H1 (cell line): ENCODE measurements around the gene CUTA. TPM values are rescaled to one million over a fixed set of nuclear protein-coding genes. Genes with fewer than 3 reads are reported as not detected.
A peak's percentile ranks its signal among the peaks of the same experiment; 100 is the strongest.

ENCODE experiments used
- CTCF ChIA-PET: fragments of 300-600 bp; sonication (Branson Sonifier 250); formaldehyde crosslinking; loops from one replicate; lab custom pipeline; 2021; ENCODE audit not compliant: partially characterized antibody; lab: Charles Lee
- POLR2A ChIA-PET: fragments of 300-600 bp; sonication (Branson Sonifier 250); formaldehyde crosslinking; loops from one replicate; lab custom pipeline; 2021; ENCODE audit warnings: inconsistent platforms; ENCODE audit not compliant: partially characterized antibody; lab: Charles Lee
- DNase-seq, 2 experiments: peaks; one replicate each; pipeline versions ENCODE4 v3.0.0 to v3.0.0-alpha.2; 2010 to 2022; ENCODE audit warnings: low spot score in 2 of 2, low read depth in 1 of 2, mixed read lengths in 1 of 2
- FAIRE-seq: peaks from 2 replicates; lab custom pipeline; 2011; peaks lifted over from hg19 to GRCh38; lab: Jason Lieb, UNC
- H2AFZ ChIP-seq: 2 replicates; pipeline ENCODE4 v1.8.1; 2012; ENCODE audit warnings: low read length, inconsistent platforms
- H2AK5ac ChIP-seq: 2 replicates; pipeline ENCODE4 v1.6.1; 2013; ENCODE audit warnings: low read depth, low read length
- H2BK120ac ChIP-seq: replicated peaks from 2 replicates; pipeline ENCODE3; 2013; ENCODE audit warnings: low read depth, low read length, inconsistent platforms
- H2BK12ac ChIP-seq: 2 replicates; pipeline ENCODE4 v1.6.1; 2013; ENCODE audit warnings: low read depth, low read length
- H2BK15ac ChIP-seq: 2 replicates; pipeline ENCODE4 v1.6.1; 2013; ENCODE audit warnings: low read length
- H2BK20ac ChIP-seq: 2 replicates; pipeline ENCODE4 v1.6.1; 2013; ENCODE audit warnings: low read length
- H2BK5ac ChIP-seq: 2 replicates; pipeline ENCODE4 v1.6.1; 2013; ENCODE audit warnings: low read depth, low read length
- H3K14ac ChIP-seq: 2 replicates; pipeline ENCODE4 v1.6.1; 2013; ENCODE audit warnings: inconsistent platforms; ENCODE audit not compliant: insufficient read length
- H3K18ac ChIP-seq: 2 replicates; pipeline ENCODE4 v1.6.1; 2013; ENCODE audit warnings: low read length; ENCODE audit errors: extremely low read depth
- H3K23ac ChIP-seq: 2 replicates; pipeline ENCODE4 v1.6.1; 2013; ENCODE audit warnings: inconsistent platforms; ENCODE audit not compliant: insufficient read length
- H3K23me2 ChIP-seq: 2 replicates; pipeline ENCODE4 v1.6.1; 2013; ENCODE audit warnings: low read depth, low read length
- H3K27ac ChIP-seq: 2 replicates; pipeline ENCODE4 v1.6.1; 2011; ENCODE audit warnings: low read depth, low read length, inconsistent platforms
- H3K27me3 ChIP-seq, 4 experiments: replicated peaks in 1 of 4; 1 replicate in 1 of 4; 2 replicates in 3 of 4; pipeline versions ENCODE4 v1.6.1 to v1.8.1; 2011 to 2013; ENCODE audit warnings: low read length in 3 of 4, mild to moderate bottlenecking in 3 of 4, inconsistent platforms in 2 of 4, mixed read lengths in 2 of 4, moderate library complexity in 1 of 4; ENCODE audit not compliant: control insufficient read depth in 3 of 4, insufficient read depth in 3 of 4; ENCODE audit errors: extremely low read depth in 1 of 4
- H3K36me3 ChIP-seq, 4 experiments: 2 replicates each; pipeline versions ENCODE4 v1.6.1 to v1.8.1; 2011 to 2013; ENCODE audit warnings: mild to moderate bottlenecking in 4 of 4, low read length in 3 of 4, moderate library complexity in 2 of 4, control low read depth in 1 of 4, inconsistent platforms in 1 of 4; ENCODE audit not compliant: insufficient read depth in 4 of 4, control insufficient read depth in 2 of 4
- H3K4ac ChIP-seq: replicated peaks from 2 replicates; pipeline ENCODE3; 2013; ENCODE audit warnings: low read length, low read depth, mixed read lengths, inconsistent platforms; ENCODE audit not compliant: insufficient read length
- H3K4me1 ChIP-seq, 4 experiments: replicated peaks in 1 of 4; 1 replicate in 1 of 4; 2 replicates in 3 of 4; pipeline versions ENCODE4 v1.6.1 to v1.8.1; 2011 to 2013; ENCODE audit warnings: low read length in 3 of 4, inconsistent platforms in 2 of 4, mixed read lengths in 1 of 4; ENCODE audit not compliant: insufficient read depth in 4 of 4, control insufficient read depth in 3 of 4
- H3K4me2 ChIP-seq, 2 experiments: 2 replicates each; pipeline versions ENCODE4 v1.6.1 to v1.8.1; 2011 to 2013; ENCODE audit warnings: low read depth in 2 of 2, low read length in 2 of 2, control low read depth in 1 of 2, inconsistent platforms in 1 of 2, mild to moderate bottlenecking in 1 of 2; ENCODE audit not compliant: insufficient read depth in 1 of 2
- H3K4me3 ChIP-seq, 4 experiments: fragments of 200-600, 300-600 bp in 1 of 4; sonication (generic), shearing (Covaris generic), sonication (Bioruptor Twin) in 1 of 4; 2 replicates each; pipeline versions ENCODE4 v1.5.1 to v1.8.1; 2011 to 2016; ENCODE audit warnings: low read length in 4 of 4, low read depth in 3 of 4, control low read depth in 2 of 4, inconsistent platforms in 2 of 4, mild to moderate bottlenecking in 2 of 4, mixed read lengths in 1 of 4, moderate library complexity in 1 of 4; ENCODE audit not compliant: insufficient read depth in 2 of 4; ENCODE audit errors: extremely low read depth in 1 of 4
- H3K56ac ChIP-seq: replicated peaks from 2 replicates; pipeline ENCODE3; 2013; ENCODE audit warnings: low read depth, mild to moderate bottlenecking, mixed read lengths, low read length, inconsistent platforms; ENCODE audit not compliant: insufficient read length
- H3K79me1 ChIP-seq: 2 replicates; pipeline ENCODE4 v1.6.1; 2013; ENCODE audit warnings: low read depth, low read length, control low read depth
- H3K79me2 ChIP-seq, 2 experiments: 2 replicates each; pipeline versions ENCODE4 v1.6.1 to v1.8.1; 2012 to 2013; ENCODE audit warnings: low read length in 2 of 2, mild to moderate bottlenecking in 2 of 2, inconsistent platforms in 1 of 2; ENCODE audit not compliant: insufficient read depth in 2 of 2, control insufficient read depth in 1 of 2
- H3K9ac ChIP-seq, 4 experiments: replicated peaks in 1 of 4; 1 replicate in 1 of 4; 2 replicates in 3 of 4; pipeline versions ENCODE4 v1.6.1 to v1.8.1; 2011 to 2013; ENCODE audit warnings: low read depth in 3 of 4, low read length in 3 of 4, control low read depth in 2 of 4, mild to moderate bottlenecking in 2 of 4, moderate library complexity in 2 of 4, inconsistent platforms in 1 of 4; ENCODE audit errors: extremely low read depth in 1 of 4
- H3K9me3 ChIP-seq, 2 experiments: 2 replicates each; pipeline versions ENCODE4 v1.6.1 to v1.8.1; 2012 to 2013; ENCODE audit warnings: mild to moderate bottlenecking in 2 of 2, moderate library complexity in 2 of 2, control low read depth in 1 of 2, inconsistent platforms in 1 of 2, low read depth in 1 of 2, low read length in 1 of 2, mixed read lengths in 1 of 2; ENCODE audit not compliant: insufficient read depth in 2 of 2
- H4K20me1 ChIP-seq, 2 experiments: replicated peaks in 1 of 2; 2 replicates each; pipeline versions ENCODE3 to v1.8.1; 2011 to 2013; ENCODE audit warnings: inconsistent platforms in 2 of 2, low read length in 2 of 2, mild to moderate bottlenecking in 1 of 2; ENCODE audit not compliant: insufficient read depth in 2 of 2, control insufficient read depth in 1 of 2
- H4K5ac ChIP-seq: 2 replicates; pipeline ENCODE4 v1.6.1; 2013; ENCODE audit warnings: low read length, low read depth, mixed read lengths, inconsistent platforms; ENCODE audit not compliant: insufficient read length
- H4K8ac ChIP-seq: 2 replicates; pipeline ENCODE4 v1.8.0; 2013; ENCODE audit warnings: mild to moderate bottlenecking, moderate library complexity, low read length, inconsistent platforms; ENCODE audit not compliant: insufficient read depth; ENCODE audit errors: extremely low read depth
- H4K91ac ChIP-seq: replicated peaks from 2 replicates; pipeline ENCODE3; 2013; ENCODE audit warnings: low read length, mixed read lengths, inconsistent platforms; ENCODE audit not compliant: insufficient read length
- KDM1A ChIP-seq: fragments of 200-600, 300-600 bp; sonication (generic); IDR thresholded peaks from 2 replicates; pipeline ENCODE4 v1.7.1; 2016; ENCODE audit warnings: mild to moderate bottlenecking, low read length, borderline replicate concordance
- POLR2A ChIP-seq, 2 experiments: IDR thresholded peaks; 1 replicate in 1 of 2; 2 replicates in 1 of 2; pipeline ENCODE4 v1.6.1; 2011; ENCODE audit warnings: low read depth in 2 of 2, low read length in 2 of 2, mild to moderate bottlenecking in 2 of 2; ENCODE audit errors: control extremely low read depth in 1 of 2
- POLR2AphosphoS5 ChIP-seq: IDR thresholded peaks from 2 replicates; pipeline ENCODE4 v1.6.1; 2011; ENCODE audit warnings: low read depth, low read length
- SP1 ChIP-seq: IDR thresholded peaks from 2 replicates; pipeline ENCODE4 v1.6.1; 2011; ENCODE audit warnings: low read depth, low read length
- SP4 ChIP-seq: IDR thresholded peaks from 2 replicates; pipeline ENCODE4 v1.6.1; 2012; ENCODE audit warnings: low read length, inconsistent platforms
- TAF1 ChIP-seq: IDR thresholded peaks from 2 replicates; pipeline ENCODE4 v1.6.1; 2011; ENCODE audit warnings: mild to moderate bottlenecking, low read depth, low read length
- TBP ChIP-seq: IDR thresholded peaks from 2 replicates; pipeline ENCODE4 v1.6.1; 2011; ENCODE audit warnings: low read depth, low read length, improper control_type of control experiment
- WGBS, 2 experiments: shearing (Covaris generic) in 1 of 2; methylation state at CpG; one replicate each; pipeline versions ENCODE4 v1.1.6 to v1.1.7; 2013 to 2015; ENCODE audit warnings: low lambda C conversion rate in 2 of 2, mixed read lengths in 2 of 2, inconsistent platforms in 1 of 2, low coverage in 1 of 2, missing lambda C conversion rate in 1 of 2; ENCODE audit not compliant: insufficient replicate concordance in 2 of 2, insufficient coverage in 1 of 2, insufficient read length in 1 of 2; ENCODE audit errors: extremely low coverage in 1 of 2, missing lambda C conversion rate in 1 of 2; 5-methylcytosine and 5-hydroxymethylcytosine counted together
- polyA plus RNA-seq, 7 experiments: library from polyadenylated mRNA; depleted of rRNA in 3 of 7; stranded (reverse) in 5 of 7; unstranded in 2 of 7; fragments of >200 nt in 5 of 7; fragments of 200-250 nt in 2 of 7; gene quantifications; 1 replicate in 5 of 7; 2 replicates in 1 of 7; 4 replicates in 1 of 7; pipeline versions ENCODE4 v1.2.1 to v1.2.3, GENCODE V29; 2011 to 2013; ENCODE audit warnings: missing spikeins in 2 of 7, mixed read lengths in 2 of 7
- total RNA-seq: library from RNA; stranded (reverse); fragmentation: NEBNext Ultra II Directional; extraction: Animal tissue kit (Norgen Biotek cat#: 25700); gene quantifications from 2 replicates; pipeline ENCODE4 v1.2.1, GENCODE V29; 2021

CUTA gene
- total and polyA plus RNA-seq, 2 of the 8 experiments (the other 6 are each of a cell fraction or from before 2014, with no cell fraction given), result 297 to 460 TPM

- no peak overlapping the region for H3K14ac ChIP-seq
- H3K27me3 ChIP-seq, result no peaks in the 10 kb centered on the region
- no peak for TF ChIP-seq KDM1A
- peak; percentile 17; the same call in 1 of the 2 replicates for TF ChIP-seq SP1
- TF ChIP-seq TBP, result 0 out of 2 replicates have a peak, but pooled peaks have one; percentile 4
- peak; percentile 32; the same call in 1 of the 2 replicates for TF ChIP-seq TAF1
- TF ChIP-seq POLR2A (IDR thresholded peaks at IDR 0.05; ENCODE audit: control extremely low read depth in 1 of 2, low read depth in 2 of 2, low read length in 2 of 2), result peak in 1 of 2 experiments; percentile 41; a peak in 1 of 3 replicates
- peak; percentile 57; the same call in 1 of the 2 replicates for TF ChIP-seq POLR2AphosphoS5
- no peak for TF ChIP-seq SP4
- FAIRE-seq (no peak), DNase-seq (peak in 1 of 2 experiments; percentile 55)
- peak overlapping the region in 3 of 4 experiments; percentile 62 to 70 (median 69); a peak in 6 of 7 replicates for H3K9ac ChIP-seq
- 17% methylated on average over 8 of the region's 8 CpGs; no CpG with 5 or more reads in 1 of the 2 experiments for WGBS, 2 experiments
- H2AK5ac ChIP-seq, result peak overlapping the region; percentile 79
- H3K18ac ChIP-seq, result peak overlapping the region; percentile 68
- peak overlapping the region; percentile 63; the same call in 1 of the 2 replicates for H4K8ac ChIP-seq
- H3K4me3 ChIP-seq, result peak overlapping the region; percentile 75 to 99 (median 93); a peak in 7 of 8 replicates
- peak overlapping the region; percentile 45; the same call in 1 of the 2 replicates for H2BK12ac ChIP-seq
- H2BK20ac ChIP-seq, result peak overlapping the region; percentile 72; the same call in 1 of the 2 replicates
- H3K27ac ChIP-seq, result peak overlapping the region; percentile 89
- H3K79me1 ChIP-seq, result peaks cover 12% of the 10 kb centered on the region; the same call in 1 of the 2 replicates
- H2BK15ac ChIP-seq, result peak overlapping the region; percentile 8; the same call in 1 of the 2 replicates
- H3K23me2 ChIP-seq, result peaks cover 21% of the 10 kb centered on the region
- H3K36me3 ChIP-seq, result peaks cover 7 to 34% (median 21%) of the 10 kb centered on the region in 4 experiments; a peak in 7 of 8 replicates
- H2BK120ac ChIP-seq, result peak overlapping the region; percentile 66
- ChIA-PET POLR2A (interaction anchor here (0.6 to 4.4 kb wide), 16 partner anchors 9 to 214 kb away, joined by 3 to 82 read pairs (median 4); partner anchors contain the start of genes B3GALT4, RGL2, RPS18 and VPS52), CTCF (interaction anchor here (0.6 to 5.7 kb wide), 11 partner anchors 6 to 204 kb away, joined by 3 to 37 read pairs (median 3); partner anchors contain the start of gene ZBTB22)
- H4K91ac ChIP-seq, result peak overlapping the region; percentile 85
- H2AFZ ChIP-seq, result no peak overlapping the region
- H3K4me2 ChIP-seq, result peak overlapping the region; percentile 89 to 93
- peaks cover 8 to 34% (median 15%) of the 10 kb centered on the region in 4 experiments for H3K4me1 ChIP-seq
- peak overlapping the region; percentile 35 for H4K5ac ChIP-seq
- H3K79me2 ChIP-seq, result peaks cover 19 to 57% of the 10 kb centered on the region in 2 experiments
- no peak overlapping the region for H3K23ac ChIP-seq
- H4K20me1 ChIP-seq, result peaks cover 4 to 13% of the 10 kb centered on the region in 2 experiments
- peak overlapping the region; percentile 37 for H3K56ac ChIP-seq
- no peaks in the 10 kb centered on the region for H3K9me3 ChIP-seq
- peak overlapping the region; percentile 53 for H2BK5ac ChIP-seq
- peak overlapping the region; percentile 30 for H3K4ac ChIP-seq
Observed at GRCh38 chr6:33418690-33419291, 884 bp upstream of the CUTA start.
